ENCODE measurements around the gene SYT2. TPM values are rescaled to one million over a fixed set of nuclear protein-coding genes. Genes with fewer than 3 reads are reported as not detected.

SYT2 gene
- total and polyA plus RNA-seq, 10 of the 15 experiments (the other 5 are each of a cell fraction or from before 2014, with no cell fraction given) = not detected

- TF ChIP-seq CEBPZ (IDR thresholded peaks at IDR 0.05; ENCODE audit: low read depth, low read length) (no peak), KAT2A (conservative IDR thresholded peaks at IDR 0.05; ENCODE audit: control insufficient read depth, low read depth, low read length) (no peak), E2F8 (IDR thresholded peaks at IDR 0.05; ENCODE audit: low read depth, partially characterized antibody) (no peak), NR2F1 (conservative IDR thresholded peaks at IDR 0.05) (no peak), NBN (IDR thresholded peaks at IDR 0.05) (no peak), CHD2 (IDR thresholded peaks at IDR 0.05; ENCODE audit: borderline replicate concordance, low read depth, low read length) (no peak)
- TF ChIP-seq, protein P1, sequence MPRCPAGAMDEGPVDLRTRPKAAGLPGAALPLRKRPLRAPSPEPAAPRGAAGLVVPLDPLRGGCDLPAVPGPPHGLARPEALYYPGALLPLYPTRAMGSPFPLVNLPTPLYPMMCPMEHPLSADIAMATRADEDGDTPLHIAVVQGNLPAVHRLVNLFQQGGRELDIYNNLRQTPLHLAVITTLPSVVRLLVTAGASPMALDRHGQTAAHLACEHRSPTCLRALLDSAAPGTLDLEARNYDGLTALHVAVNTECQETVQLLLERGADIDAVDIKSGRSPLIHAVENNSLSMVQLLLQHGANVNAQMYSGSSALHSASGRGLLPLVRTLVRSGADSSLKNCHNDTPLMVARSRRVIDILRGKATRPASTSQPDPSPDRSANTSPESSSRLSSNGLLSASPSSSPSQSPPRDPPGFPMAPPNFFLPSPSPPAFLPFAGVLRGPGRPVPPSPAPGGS (IDR thresholded peaks at IDR 0.05; ENCODE audit: borderline replicate concordance, insufficient read depth, low read depth, low read length, poor library complexity, severe bottlenecking) = no peak
- TF ChIP-seq, protein P2, sequence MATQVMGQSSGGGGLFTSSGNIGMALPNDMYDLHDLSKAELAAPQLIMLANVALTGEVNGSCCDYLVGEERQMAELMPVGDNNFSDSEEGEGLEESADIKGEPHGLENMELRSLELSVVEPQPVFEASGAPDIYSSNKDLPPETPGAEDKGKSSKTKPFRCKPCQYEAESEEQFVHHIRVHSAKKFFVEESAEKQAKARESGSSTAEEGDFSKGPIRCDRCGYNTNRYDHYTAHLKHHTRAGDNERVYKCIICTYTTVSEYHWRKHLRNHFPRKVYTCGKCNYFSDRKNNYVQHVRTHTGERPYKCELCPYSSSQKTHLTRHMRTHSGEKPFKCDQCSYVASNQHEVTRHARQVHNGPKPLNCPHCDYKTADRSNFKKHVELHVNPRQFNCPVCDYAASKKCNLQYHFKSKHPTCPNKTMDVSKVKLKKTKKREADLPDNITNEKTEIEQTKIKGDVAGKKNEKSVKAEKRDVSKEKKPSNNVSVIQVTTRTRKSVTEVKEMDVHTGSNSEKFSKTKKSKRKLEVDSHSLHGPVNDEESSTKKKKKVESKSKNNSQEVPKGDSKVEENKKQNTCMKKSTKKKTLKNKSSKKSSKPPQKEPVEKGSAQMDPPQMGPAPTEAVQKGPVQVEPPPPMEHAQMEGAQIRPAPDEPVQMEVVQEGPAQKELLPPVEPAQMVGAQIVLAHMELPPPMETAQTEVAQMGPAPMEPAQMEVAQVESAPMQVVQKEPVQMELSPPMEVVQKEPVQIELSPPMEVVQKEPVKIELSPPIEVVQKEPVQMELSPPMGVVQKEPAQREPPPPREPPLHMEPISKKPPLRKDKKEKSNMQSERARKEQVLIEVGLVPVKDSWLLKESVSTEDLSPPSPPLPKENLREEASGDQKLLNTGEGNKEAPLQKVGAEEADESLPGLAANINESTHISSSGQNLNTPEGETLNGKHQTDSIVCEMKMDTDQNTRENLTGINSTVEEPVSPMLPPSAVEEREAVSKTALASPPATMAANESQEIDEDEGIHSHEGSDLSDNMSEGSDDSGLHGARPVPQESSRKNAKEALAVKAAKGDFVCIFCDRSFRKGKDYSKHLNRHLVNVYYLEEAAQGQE (IDR thresholded peaks at IDR 0.05; ENCODE audit: low read depth, low read length) = no peak
These were observed 46.2 kb downstream of the SYT2 start (continued) for GRCh38 chr1:202664083-202664482.
